ENCODE results near the gene CHODL.

CHODL gene

GRCh38 chr21:18285379-18285778 is 40.7 kb downstream of the CHODL start:
- Histone ChIP-seq H3K4me3 (ENCODE audit: low read depth, low read length) (no peak overlapping the region), H3K36me3 (ENCODE audit: control insufficient read depth in 2 of 2, insufficient read depth in 1 of 2, low read length in 2 of 2) (no peaks in the 10 kb centered on the region), H3K27ac (ENCODE audit: extremely low read depth, low read depth, low read length) (no peak overlapping the region), H3K9me3 (ENCODE audit: control insufficient read depth, insufficient read depth, low read depth, low read length) (no peaks in the 10 kb centered on the region), H3K4me1 (ENCODE audit: control insufficient read depth, insufficient read depth, low read length) (no peaks in the 10 kb centered on the region)
- ChIA-PET POLR2A (no interaction called here), CTCF (no interaction called here)
- no peak for TF ChIP-seq ZNF133 (tag by site-specific recombination; IDR thresholded peaks at IDR 0.05)

DNA sequence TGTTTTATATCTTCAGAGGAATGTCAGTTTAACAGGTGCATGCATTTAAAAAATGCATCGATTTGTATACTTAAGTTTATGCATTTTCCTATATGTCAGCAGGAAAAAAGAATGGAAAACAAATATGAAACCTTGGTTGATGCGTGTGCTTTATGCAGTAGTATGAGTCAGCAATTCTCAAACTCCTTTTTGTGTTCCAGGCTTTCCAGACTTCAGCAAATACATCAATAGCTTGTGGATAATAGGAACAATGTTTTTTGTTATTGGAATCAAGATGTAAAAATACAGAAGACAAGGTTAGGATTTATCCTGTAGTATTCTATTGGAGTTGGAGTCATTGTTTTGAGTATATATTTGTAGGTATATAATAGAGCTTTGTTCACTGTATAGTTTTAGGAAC is 45.2 kb downstream of the CHODL start:
- Histone ChIP-seq H3K4me1 (ENCODE audit: control insufficient read depth, insufficient read depth, low read length) (no peaks in the 10 kb centered on the region), H3K9me3 (ENCODE audit: control insufficient read depth, insufficient read depth, low read depth, low read length) (no peaks in the 10 kb centered on the region), H3K36me3 (ENCODE audit: control insufficient read depth in 2 of 2, insufficient read depth in 1 of 2, low read length in 2 of 2) (no peaks in the 10 kb centered on the region), H3K27ac (ENCODE audit: extremely low read depth, low read depth, low read length) (no peak overlapping the region), H3K4me3 (ENCODE audit: low read depth, low read length) (no peak overlapping the region)
- TF ChIP-seq HOXA7 (CRISPR knock-in tag; IDR thresholded peaks at IDR 0.05; ENCODE audit: borderline replicate concordance) = no peak
- no peak for TF ChIP-seq YY1 (tag by site-specific recombination; IDR thresholded peaks at IDR 0.05)
- no peak for TF ChIP-seq WT1 (tag by site-specific recombination; IDR thresholded peaks at IDR 0.05)
- TF ChIP-seq ZNF121 (tag by site-specific recombination; IDR thresholded peaks at IDR 0.05) = no peak
- TF ChIP-seq ZNF112 (tag by site-specific recombination; IDR thresholded peaks at IDR 0.05) = no peak
- no peak for TF ChIP-seq ZNF645 (tag by site-specific recombination; IDR thresholded peaks at IDR 0.05)
- TF ChIP-seq OVOL3 (tag by site-specific recombination; IDR thresholded peaks at IDR 0.05) = no peak
- no peak for TF ChIP-seq ZNF19 (tag by site-specific recombination; IDR thresholded peaks at IDR 0.05; ENCODE audit: low read depth)
- TF ChIP-seq, protein P1, sequence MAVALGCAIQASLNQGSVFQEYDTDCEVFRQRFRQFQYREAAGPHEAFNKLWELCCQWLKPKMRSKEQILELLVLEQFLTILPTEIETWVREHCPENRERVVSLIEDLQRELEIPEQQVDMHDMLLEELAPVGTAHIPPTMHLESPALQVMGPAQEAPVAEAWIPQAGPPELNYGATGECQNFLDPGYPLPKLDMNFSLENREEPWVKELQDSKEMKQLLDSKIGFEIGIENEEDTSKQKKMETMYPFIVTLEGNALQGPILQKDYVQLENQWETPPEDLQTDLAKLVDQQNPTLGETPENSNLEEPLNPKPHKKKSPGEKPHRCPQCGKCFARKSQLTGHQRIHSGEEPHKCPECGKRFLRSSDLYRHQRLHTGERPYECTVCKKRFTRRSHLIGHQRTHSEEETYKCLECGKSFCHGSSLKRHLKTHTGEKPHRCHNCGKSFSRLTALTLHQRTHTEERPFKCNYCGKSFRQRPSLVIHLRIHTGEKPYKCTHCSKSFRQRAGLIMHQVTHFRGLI (tag by site-specific recombination; IDR thresholded peaks at IDR 0.05) = no peak
- TF ChIP-seq ZNF701 (tag by site-specific recombination; IDR thresholded peaks at IDR 0.05) = no peak
- TF ChIP-seq ZSCAN5A (tag by site-specific recombination; IDR thresholded peaks at IDR 0.05) = no peak
- no peak for TF ChIP-seq ZNF311 (tag by site-specific recombination; IDR thresholded peaks at IDR 0.05; ENCODE audit: borderline replicate concordance)
- TF ChIP-seq ZNF138 (tag by site-specific recombination; IDR thresholded peaks at IDR 0.05; ENCODE audit: borderline replicate concordance) = no peak
- TF ChIP-seq SCRT1 (tag by site-specific recombination; IDR thresholded peaks at IDR 0.05; ENCODE audit: borderline replicate concordance) = no peak
- no peak for TF ChIP-seq ZNF561 (tag by site-specific recombination; IDR thresholded peaks at IDR 0.05; ENCODE audit: borderline replicate concordance)
- ChIA-PET POLR2A (no interaction called here), CTCF (no interaction called here)

DNA sequence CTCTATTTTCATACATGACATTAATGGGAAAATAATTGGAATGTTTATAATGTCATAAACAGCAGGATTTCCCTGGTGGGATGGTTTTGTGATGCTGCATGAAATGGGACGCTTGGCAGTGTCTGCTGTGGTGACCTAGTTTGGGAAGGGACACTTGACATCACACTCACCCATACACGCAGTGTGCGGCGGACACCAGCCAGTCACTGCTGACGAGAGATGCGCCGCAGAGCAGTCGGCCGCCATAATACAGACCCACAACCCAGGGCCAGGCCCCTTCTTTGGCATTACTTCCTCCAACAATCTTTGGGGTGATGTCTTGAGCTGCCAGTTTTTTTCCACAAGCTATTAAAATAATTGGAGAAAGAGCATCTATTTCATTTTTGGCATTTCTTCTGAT is 49.5 kb downstream of the CHODL start:
- TF ChIP-seq ZNF660 (tag by site-specific recombination; IDR thresholded peaks at IDR 0.05) (no peak), ZNF529 (tag by site-specific recombination; IDR thresholded peaks at IDR 0.05; ENCODE audit: insufficient replicate concordance) (no peak)
- TF ChIP-seq, protein P2, sequence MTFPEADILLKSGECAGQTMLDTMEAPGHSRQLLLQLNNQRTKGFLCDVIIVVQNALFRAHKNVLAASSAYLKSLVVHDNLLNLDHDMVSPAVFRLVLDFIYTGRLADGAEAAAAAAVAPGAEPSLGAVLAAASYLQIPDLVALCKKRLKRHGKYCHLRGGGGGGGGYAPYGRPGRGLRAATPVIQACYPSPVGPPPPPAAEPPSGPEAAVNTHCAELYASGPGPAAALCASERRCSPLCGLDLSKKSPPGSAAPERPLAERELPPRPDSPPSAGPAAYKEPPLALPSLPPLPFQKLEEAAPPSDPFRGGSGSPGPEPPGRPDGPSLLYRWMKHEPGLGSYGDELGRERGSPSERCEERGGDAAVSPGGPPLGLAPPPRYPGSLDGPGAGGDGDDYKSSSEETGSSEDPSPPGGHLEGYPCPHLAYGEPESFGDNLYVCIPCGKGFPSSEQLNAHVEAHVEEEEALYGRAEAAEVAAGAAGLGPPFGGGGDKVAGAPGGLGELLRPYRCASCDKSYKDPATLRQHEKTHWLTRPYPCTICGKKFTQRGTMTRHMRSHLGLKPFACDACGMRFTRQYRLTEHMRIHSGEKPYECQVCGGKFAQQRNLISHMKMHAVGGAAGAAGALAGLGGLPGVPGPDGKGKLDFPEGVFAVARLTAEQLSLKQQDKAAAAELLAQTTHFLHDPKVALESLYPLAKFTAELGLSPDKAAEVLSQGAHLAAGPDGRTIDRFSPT (tag by site-specific recombination; IDR thresholded peaks at IDR 0.05) = no peak
- POLR2A ChIA-PET = no interaction called here
- Histone ChIP-seq H3K36me3 (ENCODE audit: control insufficient read depth in 2 of 2, insufficient read depth in 1 of 2, low read length in 2 of 2) (no peaks in the 10 kb centered on the region), H3K9me3 (ENCODE audit: control insufficient read depth, insufficient read depth, low read depth, low read length) (no peaks in the 10 kb centered on the region), H3K4me3 (ENCODE audit: low read depth, low read length) (no peak overlapping the region), H3K27ac (ENCODE audit: extremely low read depth, low read depth, low read length) (no peak overlapping the region), H3K4me1 (ENCODE audit: control insufficient read depth, insufficient read depth, low read length) (no peaks in the 10 kb centered on the region)
- CTCF ChIA-PET = interaction anchor here (0.6 to 1.7 kb wide), 2 partner anchors 75 to 254 kb away, joined by 3 to 5 read pairs; no protein-coding TSS in a partner anchor

Data from HEK293 (cell line).